ENCODE data around the gene PSME3IP1.

Gene PSME3IP1

GRCh38 chr16:57151369-57151768 lies 34.5 kb downstream of the PSME3IP1 start:
- no peak overlapping the region for H3K4me3 ChIP-seq (ENCODE audit: low read depth, low read length)

GRCh38 chr16:57150682-57151330 lies 35.0 kb downstream of the PSME3IP1 start:
- DNase-seq (ENCODE audit: low read depth): peak; percentile 65
- TF ChIP-seq CTCF (conservative IDR thresholded peaks at IDR 0.05; ENCODE audit: low read depth, low read length): no peak
- H3K4me3 ChIP-seq (ENCODE audit: low read depth, low read length): no peak overlapping the region

More at GRCh38 chr16:57151369-57151768, 34.5 kb downstream of the PSME3IP1 start:
- TF ChIP-seq CTCF (conservative IDR thresholded peaks at IDR 0.05; ENCODE audit: low read depth, low read length): no peak
- no peak for DNase-seq (ENCODE audit: low read depth)

GRCh38 chr16:57149391-57149790 lies 36.4 kb downstream of the PSME3IP1 start:
- no peak overlapping the region for H3K4me3 ChIP-seq (ENCODE audit: low read depth, low read length)
- TF ChIP-seq CTCF (conservative IDR thresholded peaks at IDR 0.05; ENCODE audit: low read depth, low read length): no peak
- DNase-seq (ENCODE audit: low read depth): no peak

- DNase-seq (ENCODE audit: low read depth): no peak
- TF ChIP-seq CTCF (conservative IDR thresholded peaks at IDR 0.05; ENCODE audit: low read depth, low read length): no peak
- no peak overlapping the region for H3K4me3 ChIP-seq (ENCODE audit: low read depth, low read length)
These were observed 37.4 kb downstream of the PSME3IP1 start for GRCh38 chr16:57148481-57148880.

GRCh38 chr16:57147381-57148221 lies 38.2 kb downstream of the PSME3IP1 start:
- no peak overlapping the region for H3K4me3 ChIP-seq (ENCODE audit: low read depth, low read length)
- DNase-seq (ENCODE audit: low read depth): peak; percentile 27
- TF ChIP-seq CTCF (conservative IDR thresholded peaks at IDR 0.05; ENCODE audit: low read depth, low read length): no peak

GRCh38 chr16:57146735-57147134 lies 39.1 kb downstream of the PSME3IP1 start:
- TF ChIP-seq CTCF (conservative IDR thresholded peaks at IDR 0.05; ENCODE audit: low read depth, low read length): peak; percentile 37
- H3K4me3 ChIP-seq (ENCODE audit: low read depth, low read length): no peak overlapping the region
- no peak for DNase-seq (ENCODE audit: low read depth)

Data from choroid plexus epithelial cell (primary cell).